ENCODE data around the gene ZNF609.

ZNF609 gene

GRCh38 chr15:64438653-64439447, 21.5 kb upstream of the ZNF609 start:
- ATAC-seq (ENCODE audit: low read depth) (no peak), DNase-seq (ENCODE audit: low spot score) (no peak)
- H3K4me3 ChIP-seq (ENCODE audit: severe bottlenecking), result no peak overlapping the region
- no peaks in the 10 kb centered on the region for H3K36me3 ChIP-seq (ENCODE audit: low read depth)
- H3K27me3 ChIP-seq (ENCODE audit: insufficient read depth, poor library complexity, severe bottlenecking), result no peaks in the 10 kb centered on the region
- H3K4me1 ChIP-seq (ENCODE audit: insufficient read depth, poor library complexity, severe bottlenecking), result peaks cover 10% of the 10 kb centered on the region
- TF ChIP-seq, protein P1, sequence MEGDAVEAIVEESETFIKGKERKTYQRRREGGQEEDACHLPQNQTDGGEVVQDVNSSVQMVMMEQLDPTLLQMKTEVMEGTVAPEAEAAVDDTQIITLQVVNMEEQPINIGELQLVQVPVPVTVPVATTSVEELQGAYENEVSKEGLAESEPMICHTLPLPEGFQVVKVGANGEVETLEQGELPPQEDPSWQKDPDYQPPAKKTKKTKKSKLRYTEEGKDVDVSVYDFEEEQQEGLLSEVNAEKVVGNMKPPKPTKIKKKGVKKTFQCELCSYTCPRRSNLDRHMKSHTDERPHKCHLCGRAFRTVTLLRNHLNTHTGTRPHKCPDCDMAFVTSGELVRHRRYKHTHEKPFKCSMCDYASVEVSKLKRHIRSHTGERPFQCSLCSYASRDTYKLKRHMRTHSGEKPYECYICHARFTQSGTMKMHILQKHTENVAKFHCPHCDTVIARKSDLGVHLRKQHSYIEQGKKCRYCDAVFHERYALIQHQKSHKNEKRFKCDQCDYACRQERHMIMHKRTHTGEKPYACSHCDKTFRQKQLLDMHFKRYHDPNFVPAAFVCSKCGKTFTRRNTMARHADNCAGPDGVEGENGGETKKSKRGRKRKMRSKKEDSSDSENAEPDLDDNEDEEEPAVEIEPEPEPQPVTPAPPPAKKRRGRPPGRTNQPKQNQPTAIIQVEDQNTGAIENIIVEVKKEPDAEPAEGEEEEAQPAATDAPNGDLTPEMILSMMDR (IDR thresholded peaks at IDR 0.05; ENCODE audit: poor library complexity, severe bottlenecking), result no peak
- H3K9me3 ChIP-seq (ENCODE audit: severe bottlenecking), result no peaks in the 10 kb centered on the region
- H3K27ac ChIP-seq (ENCODE audit: poor library complexity, severe bottlenecking), result no peak overlapping the region

DNA sequence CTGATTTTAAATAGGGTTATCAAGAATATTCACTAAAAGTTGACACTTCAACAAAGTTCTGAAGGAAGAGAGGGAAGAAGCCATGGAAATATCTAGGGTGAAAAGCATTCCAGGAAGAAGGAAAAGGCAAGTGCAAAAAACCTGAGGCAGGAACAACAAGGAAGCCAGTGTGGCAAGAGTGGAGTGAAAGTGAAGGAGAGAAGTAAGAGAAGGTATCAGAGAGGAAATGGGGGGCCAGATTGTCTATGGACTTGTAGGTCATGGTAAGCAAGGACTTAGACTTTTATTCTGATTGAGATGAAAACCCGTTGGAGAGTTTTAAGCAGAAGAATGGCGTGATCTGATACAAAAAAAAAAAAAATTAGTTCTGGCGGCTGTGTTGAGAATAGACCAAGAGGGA, 18.5 kb upstream of the ZNF609 start:
- no peak for DNase-seq (ENCODE audit: low spot score)
- no peaks in the 10 kb centered on the region for H3K9me3 ChIP-seq (ENCODE audit: severe bottlenecking)
- TF ChIP-seq, protein P1 (IDR thresholded peaks at IDR 0.05; ENCODE audit: poor library complexity, severe bottlenecking), result no peak

DNA sequence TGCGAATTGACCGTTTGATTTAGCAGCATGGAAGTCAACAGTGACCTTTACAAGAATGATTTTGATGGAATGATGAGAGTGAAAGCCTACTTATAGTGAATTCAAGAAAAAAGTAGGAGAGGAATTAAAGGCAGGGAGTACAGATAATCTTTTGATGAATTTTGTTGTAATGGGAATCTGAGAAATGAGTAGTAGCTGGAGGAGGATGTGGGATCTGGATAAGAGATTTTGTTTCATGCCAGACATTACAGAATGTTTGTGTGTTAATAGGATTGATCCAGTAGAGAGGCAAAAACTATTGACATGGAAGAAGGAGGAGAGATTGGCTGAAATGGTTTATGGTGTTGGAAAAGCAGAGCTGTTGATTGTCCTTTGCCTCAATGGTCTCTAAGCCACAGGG, 17.4 kb upstream of the ZNF609 start:
- DNase-seq (ENCODE audit: low spot score), result no peak
- H3K27me3 ChIP-seq (ENCODE audit: insufficient read depth, poor library complexity, severe bottlenecking), result no peaks in the 10 kb centered on the region
- TF ChIP-seq, protein P1 (IDR thresholded peaks at IDR 0.05; ENCODE audit: poor library complexity, severe bottlenecking), result no peak
- peaks cover 22% of the 10 kb centered on the region for H3K4me1 ChIP-seq (ENCODE audit: insufficient read depth, poor library complexity, severe bottlenecking)
- peak overlapping the region; percentile 92 for H3K27ac ChIP-seq (ENCODE audit: poor library complexity, severe bottlenecking)
- H3K4me3 ChIP-seq (ENCODE audit: severe bottlenecking), result no peak overlapping the region
- no peak for ATAC-seq (ENCODE audit: low read depth)
- no peaks in the 10 kb centered on the region for H3K9me3 ChIP-seq (ENCODE audit: severe bottlenecking)
- peaks cover 30% of the 10 kb centered on the region for H3K36me3 ChIP-seq (ENCODE audit: low read depth)

More for the DNA sequence above, 18.5 kb upstream of the ZNF609 start:
- Histone ChIP-seq H3K4me3 (ENCODE audit: severe bottlenecking) (no peak overlapping the region), H3K4me1 (ENCODE audit: insufficient read depth, poor library complexity, severe bottlenecking) (peaks cover 22% of the 10 kb centered on the region), H3K27me3 (ENCODE audit: insufficient read depth, poor library complexity, severe bottlenecking) (no peaks in the 10 kb centered on the region), H3K36me3 (ENCODE audit: low read depth) (peaks cover 19% of the 10 kb centered on the region), H3K27ac (ENCODE audit: poor library complexity, severe bottlenecking) (no peak overlapping the region)
- ATAC-seq (ENCODE audit: low read depth), result no peak

DNA sequence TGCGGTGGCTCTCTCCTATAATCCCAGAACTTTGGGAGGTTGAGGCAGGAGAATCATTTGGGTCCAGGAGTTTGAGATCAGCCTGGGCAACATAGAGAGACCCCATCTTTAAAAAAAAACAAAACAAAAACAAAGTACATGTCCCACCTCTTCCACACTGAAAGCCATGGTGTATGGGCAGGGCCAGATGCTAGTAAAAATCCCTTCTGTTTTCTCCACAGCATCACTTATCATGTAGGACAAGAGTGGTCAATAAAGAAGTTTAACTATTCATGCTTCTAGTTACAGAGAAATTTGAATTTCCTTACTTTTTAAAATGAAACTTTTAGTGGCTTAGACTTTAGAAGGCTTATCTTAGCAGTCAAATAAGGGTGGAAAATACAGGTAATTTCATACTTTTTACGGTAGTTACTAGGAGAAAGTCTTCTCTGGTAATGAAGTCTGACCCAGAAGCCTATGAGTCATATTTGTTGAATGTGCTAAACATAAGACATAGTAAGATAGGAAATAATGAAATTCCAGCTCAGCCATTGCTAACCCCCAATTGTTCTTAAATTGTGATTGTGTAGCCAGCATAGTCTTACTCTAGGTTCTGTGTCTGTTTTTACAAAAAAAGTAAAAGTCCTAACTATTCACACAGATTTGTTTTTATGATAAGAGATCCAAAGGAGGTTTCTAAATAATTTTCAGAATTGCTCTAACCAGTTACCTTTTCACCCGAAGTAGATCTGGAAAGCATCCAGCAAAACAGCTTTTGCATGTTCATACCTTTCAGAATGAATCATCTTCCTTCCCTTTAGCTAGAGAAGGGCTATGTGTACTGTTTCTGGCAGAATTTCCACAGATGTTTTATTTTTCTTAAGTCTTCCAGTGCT, 16.4 kb upstream of the ZNF609 start:
- peaks cover 22% of the 10 kb centered on the region for H3K4me1 ChIP-seq (ENCODE audit: insufficient read depth, poor library complexity, severe bottlenecking)
- peak overlapping the region; percentile 17 for H3K4me3 ChIP-seq (ENCODE audit: severe bottlenecking)
- H3K27me3 ChIP-seq (ENCODE audit: insufficient read depth, poor library complexity, severe bottlenecking), result no peaks in the 10 kb centered on the region
- TF ChIP-seq, protein P1 (IDR thresholded peaks at IDR 0.05; ENCODE audit: poor library complexity, severe bottlenecking), result no peak
- peaks cover 39% of the 10 kb centered on the region for H3K36me3 ChIP-seq (ENCODE audit: low read depth)
- ATAC-seq (ENCODE audit: low read depth), result peak; percentile 95
- no peaks in the 10 kb centered on the region for H3K9me3 ChIP-seq (ENCODE audit: severe bottlenecking)
- no peak for DNase-seq (ENCODE audit: low spot score)
- peak overlapping the region; percentile 92 for H3K27ac ChIP-seq (ENCODE audit: poor library complexity, severe bottlenecking)
